ENCODE data around the gene SARS1.
"Not testable (repeated sequence)": the region's sequence is repeated elsewhere in the genome, so short reads cannot be mapped to it uniquely, and the experiment has no call there.

SARS1 gene

DNA sequence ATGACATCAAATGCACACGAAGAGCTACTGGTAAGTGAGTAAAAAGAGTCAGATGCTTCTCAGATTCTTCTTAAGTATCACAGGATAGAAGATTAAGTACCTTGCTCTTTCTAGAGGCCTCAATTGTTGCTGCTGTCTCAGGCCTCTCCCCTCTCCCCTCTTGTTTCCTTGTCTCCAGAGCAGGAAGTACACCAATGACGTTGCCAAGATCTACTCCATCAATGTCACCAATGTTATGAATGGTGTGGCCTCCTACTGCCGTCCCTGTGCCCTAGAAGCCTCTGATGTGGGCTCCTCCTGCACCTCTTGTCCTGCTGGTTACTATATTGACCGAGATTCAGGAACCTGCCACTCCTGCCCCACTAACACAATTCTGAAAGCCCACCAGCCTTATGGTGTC is 21.3 kb upstream of the SARS1 start:
- DNase-seq (ENCODE audit: low spot score) = no peak

DNA sequence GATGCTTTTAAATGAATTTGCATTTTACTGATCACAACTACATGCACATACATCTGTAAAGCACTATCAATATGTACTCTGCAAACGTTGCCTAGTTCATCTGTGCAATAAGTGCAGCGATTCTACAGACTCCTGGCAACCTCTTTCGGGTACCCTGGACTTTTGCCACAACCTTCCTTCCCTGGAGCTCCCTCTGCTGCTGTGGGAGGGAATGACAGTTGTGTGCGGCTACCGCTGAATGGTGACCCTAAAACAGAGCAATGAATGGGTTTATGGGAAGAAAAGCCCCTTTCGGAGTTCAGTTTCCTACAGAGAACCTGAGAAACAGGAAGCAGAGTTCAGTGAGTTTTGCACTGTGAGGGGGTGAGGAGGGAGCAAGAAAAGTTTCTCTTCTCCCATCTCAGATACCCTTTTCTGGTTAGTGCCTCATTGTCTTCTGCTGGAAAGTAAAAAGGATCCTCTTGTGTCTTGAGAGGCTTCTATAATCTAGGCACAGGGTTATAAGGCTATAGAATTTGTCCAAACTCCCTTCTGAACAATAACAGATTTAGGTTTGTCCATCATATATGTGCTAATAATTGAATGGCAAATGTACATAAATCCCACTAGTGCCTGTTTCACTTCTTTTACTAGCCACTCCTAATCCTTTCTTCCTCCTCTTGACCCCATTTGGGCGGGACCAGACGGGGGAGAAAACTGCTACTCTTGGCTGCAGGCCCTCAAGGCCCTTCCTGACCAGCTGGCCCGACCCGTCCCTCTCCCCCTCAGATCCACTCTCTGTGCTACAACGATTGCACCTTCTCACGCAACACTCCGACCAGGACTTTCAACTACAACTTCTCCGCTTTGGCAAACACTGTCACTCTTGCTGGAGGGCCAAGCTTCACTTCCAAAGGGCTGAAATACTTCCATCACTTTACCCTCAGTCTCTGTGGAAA is 19.8 kb upstream of the SARS1 start:
- DNase-seq (ENCODE audit: low spot score) = no peak

DNA sequence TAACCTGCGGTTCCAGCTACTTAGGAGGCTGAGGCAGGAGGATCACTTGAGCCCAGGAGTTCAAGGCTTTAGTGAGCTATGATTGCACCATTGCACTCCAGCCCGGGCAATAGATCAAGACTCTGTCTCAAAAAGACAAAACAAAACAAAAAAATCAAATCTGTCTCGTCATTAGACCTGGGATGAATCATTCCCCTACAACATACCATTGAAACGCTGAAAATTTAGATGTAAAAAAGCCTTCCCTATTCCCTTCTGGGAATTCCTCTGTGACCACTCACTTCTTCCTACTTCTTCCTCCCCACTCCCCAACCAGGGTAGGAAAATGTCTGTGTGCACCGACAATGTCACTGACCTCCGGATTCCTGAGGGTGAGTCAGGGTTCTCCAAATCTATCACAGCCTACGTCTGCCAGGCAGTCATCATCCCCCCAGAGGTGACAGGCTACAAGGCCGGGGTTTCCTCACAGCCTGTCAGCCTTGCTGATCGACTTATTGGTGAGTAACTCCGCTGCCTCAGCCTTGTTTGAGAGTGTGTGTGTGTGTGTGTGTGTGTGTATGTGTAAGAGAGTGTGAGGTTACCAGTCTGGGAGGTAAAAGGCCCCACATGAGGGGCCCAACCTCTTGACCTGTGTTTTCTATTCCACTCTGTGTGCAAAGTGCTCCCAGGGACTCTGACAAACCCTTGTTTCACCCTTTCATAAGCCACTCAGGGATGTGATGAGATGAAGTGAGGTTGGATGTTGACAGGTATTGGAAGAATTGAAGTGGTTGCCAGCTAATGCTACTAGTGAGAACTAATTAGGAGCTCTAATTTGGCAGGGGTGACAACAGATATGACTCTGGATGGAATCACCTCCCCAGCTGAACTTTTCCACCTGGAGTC is 16.3 kb upstream of the SARS1 start:
- peak; percentile 34 for DNase-seq (ENCODE audit: low spot score)

DNA sequence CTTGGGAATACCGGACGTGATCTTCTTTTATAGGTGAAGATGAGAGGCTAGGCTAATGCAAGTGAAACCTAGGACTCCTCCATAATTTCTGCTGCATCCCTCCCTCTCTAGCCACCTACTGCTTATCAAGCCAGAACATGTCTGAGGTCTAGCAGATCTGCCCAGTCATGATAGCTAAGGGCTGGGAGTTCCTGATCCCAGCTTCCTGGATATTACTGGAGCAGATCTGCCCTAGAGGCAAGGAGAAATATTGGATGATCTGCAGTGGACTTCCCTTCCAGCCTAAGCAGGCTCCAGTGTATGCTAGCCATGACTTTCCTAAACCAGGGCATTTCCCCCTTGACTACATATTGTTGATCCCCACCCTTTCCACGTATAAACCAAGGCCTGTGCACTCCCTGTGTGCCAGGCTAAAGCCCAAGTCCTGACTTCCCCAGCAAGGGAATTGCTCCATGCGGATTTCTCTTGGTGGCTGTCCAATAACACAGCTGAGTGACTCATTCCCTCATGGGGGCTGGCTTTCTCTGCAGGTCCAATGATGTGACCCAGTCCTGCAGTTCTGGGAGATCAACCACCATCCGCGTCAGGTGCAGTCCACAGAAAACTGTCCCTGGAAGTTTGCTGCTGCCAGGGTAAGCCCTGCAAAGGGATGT is 15.5 kb upstream of the SARS1 start:
- no peak for DNase-seq (ENCODE audit: low spot score)

DNA sequence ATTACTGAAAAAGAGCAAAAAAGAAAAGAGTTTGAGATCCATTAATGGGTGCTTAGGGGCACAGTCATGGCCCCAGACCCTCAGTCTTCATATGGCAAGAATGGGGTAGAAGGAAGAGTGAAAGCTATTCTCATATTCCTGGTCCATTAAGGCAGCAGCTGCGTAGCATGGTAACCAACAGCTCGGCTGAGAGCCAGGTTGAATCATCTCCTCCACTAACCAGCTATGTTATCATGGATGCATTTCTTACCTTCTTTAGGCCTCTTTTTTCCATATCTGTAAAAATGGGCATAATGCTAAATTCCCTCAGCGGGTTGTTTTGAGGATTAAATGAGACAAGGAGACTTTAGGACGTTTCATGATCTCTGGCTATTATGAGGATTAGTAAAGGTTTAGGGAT is 15.0 kb upstream of the SARS1 start:
- DNase-seq (ENCODE audit: low spot score) = no peak

DNA sequence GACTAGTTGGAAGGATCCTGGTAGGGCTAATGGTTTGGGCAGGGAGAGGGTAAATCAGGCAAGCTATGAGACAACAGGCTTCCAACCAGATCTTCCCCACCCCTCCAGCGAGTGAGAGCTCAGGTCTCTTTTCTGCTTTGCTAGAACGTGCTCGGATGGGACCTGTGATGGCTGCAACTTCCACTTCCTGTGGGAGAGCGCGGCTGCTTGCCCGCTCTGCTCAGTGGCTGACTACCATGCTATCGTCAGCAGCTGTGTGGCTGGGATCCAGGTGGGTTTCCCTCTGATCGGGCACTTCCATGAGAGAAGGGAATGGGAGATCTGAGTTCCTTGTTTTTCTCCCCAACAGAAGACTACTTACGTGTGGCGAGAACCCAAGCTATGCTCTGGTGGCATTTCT is 14.0 kb upstream of the SARS1 start:
- no peak for DNase-seq (ENCODE audit: low spot score)

DNA sequence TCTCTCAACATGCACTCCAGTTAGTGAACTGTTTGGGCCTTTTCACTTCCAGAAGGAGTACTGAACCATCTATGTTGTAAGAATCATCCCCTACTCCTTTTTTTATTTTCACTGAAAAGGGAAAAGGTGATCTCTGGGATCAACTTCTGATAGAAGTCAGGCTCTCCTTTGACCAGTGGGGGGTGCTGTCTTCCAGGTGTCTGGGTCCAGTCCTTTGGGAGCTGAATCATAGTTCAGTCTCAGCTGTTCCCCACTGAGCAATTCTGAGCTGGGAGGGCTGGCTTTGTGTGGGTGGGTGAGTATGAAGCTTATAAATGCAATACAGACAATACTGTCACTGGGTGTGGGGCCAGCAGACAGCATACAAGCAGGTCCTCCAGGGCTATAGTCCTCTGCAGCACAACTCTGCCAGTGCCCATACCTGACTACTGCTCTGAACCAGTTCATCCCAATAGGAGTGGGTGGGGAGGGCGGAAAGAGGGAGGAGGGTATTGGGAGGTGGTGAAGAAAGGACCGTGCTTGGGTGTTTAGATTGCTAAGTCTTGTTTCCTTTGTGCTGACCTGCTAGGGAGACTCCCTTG is 12.5 kb upstream of the SARS1 start:
- DNase-seq (ENCODE audit: low spot score) = no peak

DNA sequence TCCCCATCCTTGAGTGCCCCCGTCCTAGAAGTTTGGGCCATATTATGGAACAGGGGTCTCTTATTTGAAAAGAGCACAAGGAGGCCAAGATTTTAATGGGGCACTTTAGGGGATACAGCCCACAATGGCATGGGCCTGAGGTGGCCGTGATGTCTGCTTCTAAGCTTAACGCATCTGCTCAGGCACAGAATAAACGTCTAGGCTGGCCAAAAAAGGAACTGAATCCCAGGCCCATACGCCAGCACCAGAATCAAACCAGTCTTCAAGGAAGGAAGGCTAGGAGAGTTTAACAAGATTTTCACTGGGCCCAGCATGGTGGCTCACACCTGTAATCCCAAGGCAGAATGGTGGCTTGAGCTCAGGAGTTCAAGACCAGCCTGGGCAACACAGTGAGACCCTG is 9.2 kb upstream of the SARS1 start:
- DNase-seq (ENCODE audit: low spot score) = no peak

DNA sequence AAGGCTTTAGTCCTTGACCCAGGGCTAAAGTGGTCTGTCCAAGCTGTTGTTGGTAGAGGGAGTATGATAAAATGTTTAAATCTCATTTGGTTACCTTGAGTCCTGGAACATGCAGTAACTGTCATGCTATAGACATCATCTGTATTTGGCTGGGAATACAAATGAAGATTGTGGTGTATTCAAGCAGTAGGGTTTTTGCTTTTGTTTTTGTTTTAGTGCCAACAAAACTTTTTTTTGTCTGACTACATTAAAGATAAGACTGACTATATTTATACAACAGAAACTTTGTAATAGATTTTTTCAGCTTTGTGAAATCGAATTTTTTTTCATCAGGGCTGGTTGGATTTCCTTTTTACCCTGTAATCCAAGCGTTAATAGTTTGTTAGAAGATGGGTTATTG is 7.4 kb upstream of the SARS1 start:
- no peak for DNase-seq (ENCODE audit: low spot score)

DNA sequence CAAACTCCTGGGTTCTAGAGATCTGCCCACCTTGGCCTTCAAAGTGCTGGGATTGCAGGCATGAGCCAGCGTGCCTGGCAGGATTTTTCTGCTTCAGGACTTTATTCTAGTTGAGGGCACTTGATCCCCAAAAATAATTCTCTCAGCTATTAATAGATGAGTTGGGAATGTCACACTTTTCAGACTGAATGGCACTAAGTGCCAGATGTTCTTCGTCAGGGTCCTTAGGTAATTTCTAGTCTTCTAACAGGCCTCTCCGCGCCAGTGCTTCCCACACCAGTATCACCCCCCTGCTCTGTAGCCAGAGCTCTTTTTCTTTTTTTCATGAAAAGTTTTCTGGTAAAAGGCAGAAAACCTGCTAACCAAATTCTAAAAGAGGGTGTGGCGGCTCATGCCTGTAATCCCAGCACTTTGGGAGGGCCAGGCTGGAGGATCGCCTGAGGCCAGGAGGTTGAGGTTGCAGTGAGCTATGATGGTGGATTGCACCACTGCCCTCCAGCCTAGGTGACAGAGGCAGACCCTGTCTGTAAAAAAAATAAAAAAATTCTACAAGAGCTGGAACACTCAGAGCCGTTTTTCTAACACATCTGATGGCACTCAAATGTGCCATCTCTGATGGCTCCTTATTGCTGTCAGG is 6.1 kb upstream of the SARS1 start:
- no peak for DNase-seq (ENCODE audit: low spot score)

DNA sequence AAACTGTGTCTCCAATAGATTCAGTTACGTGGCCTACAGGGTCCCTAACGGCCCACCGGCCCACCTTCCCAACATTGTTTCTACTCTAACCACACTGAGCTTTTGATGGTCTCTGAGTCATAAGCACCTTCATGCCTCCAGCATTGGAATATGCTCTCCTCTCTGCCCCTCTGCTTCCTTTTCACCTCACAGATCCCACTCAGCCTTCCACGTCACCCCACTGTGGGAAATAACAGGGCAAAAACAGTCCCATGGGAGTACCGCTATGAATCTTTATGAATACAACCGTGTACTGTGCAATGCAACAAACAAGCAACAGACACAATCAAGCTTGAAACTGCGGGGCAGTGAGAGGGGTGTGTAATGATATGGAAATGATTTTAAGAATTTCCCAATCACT is 5.3 kb upstream of the SARS1 start:
- no peak for DNase-seq (ENCODE audit: low spot score)

DNA sequence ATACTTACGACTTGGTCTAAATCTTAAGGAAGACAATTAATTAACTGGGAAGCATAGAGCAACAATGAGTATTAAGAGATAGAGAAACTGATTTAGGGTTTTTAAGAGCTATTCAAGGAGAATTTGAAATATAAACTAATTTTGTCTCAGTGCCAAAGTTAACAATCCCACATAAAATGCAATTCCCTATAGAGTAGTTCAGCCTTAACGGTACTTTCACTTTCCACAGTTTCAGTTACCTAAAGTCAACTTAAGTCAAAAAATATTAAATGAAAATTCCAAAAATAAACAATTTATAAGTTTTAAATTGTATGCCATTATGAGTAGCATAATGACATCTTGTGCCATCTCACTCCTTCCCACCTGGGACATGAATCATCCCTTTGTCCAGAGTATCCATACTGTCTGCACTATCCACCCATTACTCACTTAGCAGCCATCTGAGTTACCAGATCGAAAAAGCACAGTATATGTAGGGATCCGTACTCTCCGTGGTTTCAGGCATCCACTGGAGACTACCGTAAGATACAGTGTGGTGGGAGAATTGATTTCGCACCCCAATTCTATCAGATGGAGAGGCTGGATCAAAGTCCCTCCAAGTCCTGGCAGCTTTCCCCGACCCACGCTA is 4.8 kb upstream of the SARS1 start:
- no peak for DNase-seq (ENCODE audit: low spot score)

DNA sequence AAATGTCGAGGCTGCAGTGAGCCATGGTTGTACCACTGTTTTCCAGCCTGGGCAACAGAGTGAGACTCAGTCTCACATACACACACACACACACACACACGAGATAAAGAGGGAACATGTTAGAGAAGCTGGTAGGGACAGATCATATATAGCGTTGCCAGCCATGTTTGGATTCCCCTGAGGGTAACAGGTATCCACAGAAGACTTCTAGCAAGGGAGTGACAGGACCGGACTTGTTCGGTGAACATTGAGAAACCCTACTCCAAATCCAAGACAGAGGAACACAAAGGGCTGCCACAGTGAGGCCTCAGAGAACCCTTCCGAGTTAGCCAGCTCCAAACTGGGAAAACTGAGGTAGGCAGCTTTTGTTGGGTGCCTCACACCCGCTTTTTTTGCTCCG is 3.7 kb upstream of the SARS1 start:
- no peak for DNase-seq (ENCODE audit: low spot score)

DNA sequence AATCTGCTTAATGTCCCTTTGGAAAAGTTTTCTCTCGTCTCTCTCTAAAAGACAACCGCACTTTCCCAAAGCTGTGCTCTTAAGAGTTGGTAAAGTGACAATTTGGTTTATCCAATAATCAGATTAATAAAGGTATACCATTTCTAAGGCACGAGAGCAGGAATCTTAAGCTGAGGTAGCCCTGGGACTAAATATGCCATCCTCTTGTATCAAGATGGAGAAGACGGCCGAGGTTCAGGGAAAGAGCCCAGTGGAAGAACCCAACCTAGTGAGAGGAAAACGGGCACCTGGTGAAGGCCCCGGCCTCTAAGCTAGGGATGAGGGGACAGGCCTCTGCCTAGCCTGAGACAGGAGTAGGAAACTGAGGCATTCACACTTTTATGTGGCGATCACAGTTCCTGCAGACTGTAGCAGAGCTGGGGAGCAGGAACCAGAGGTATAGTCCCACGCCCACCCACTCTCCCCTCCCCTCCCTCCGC is 334 bp upstream of the SARS1 start:
- no peak for DNase-seq (ENCODE audit: low spot score)

DNA sequence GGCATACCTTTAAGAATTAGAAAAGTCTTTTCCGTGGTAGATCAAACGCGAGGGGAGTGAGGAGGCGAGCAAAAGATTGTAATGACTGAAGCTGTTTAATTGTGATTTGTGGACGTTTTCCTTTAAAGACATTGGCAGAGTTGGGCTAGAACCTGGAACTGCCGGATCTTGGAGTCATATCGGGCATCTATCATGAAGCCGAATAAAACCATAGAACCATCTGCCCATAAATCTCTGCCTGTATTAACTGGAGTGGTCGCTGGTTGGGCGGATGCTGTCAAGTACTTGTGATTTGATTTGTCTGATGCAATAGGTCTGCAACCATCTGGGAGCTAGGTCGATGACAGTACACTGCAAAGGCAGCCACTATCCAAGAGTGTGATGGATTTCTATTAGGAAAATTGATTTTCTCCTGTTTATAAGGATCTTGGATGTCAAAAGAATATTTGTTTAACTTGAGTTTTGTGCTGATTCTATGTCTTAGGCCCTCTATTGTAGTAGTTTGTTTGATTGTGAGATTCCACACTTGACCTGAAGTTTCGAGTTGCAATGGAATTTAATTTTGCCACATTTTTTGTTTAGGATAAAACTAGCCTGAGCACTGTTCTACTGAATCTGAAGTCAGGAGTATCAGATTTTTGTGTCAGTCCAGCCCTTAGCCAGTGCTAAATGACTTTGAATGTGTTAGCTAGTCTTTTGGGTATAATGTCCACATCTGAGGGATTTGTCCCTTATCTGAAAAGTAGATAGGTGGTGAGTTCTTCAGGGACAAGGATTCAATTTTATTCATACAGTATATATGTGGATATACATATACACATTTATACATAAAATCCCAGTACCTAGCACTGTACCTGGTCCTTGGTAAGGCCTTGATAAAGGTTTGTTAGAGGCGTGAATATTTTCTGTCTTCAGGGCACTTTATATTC is 1.2 kb downstream of the SARS1 start:
- DNase-seq (ENCODE audit: low spot score) = peak; percentile 90

DNA sequence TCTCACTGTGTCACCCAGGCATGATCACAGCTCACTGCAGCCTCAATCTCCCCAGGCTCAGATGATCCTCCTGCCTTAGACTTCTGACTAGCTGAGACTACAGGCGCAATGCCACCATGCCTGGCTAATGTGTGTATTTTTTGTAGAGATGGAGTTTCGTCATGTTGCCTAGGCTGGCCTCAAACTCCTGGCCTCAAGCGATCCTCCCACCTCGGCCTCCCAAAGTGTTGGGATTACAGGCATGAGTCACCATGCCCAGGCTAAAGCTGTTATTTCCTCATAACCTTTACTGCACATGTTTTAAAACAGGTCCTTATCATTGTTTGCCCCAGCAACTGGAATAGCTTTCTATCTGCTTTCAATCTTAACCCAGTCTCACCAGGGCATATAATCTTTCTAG is 2.9 kb downstream of the SARS1 start:
- DNase-seq (ENCODE audit: low spot score) = no peak

DNA sequence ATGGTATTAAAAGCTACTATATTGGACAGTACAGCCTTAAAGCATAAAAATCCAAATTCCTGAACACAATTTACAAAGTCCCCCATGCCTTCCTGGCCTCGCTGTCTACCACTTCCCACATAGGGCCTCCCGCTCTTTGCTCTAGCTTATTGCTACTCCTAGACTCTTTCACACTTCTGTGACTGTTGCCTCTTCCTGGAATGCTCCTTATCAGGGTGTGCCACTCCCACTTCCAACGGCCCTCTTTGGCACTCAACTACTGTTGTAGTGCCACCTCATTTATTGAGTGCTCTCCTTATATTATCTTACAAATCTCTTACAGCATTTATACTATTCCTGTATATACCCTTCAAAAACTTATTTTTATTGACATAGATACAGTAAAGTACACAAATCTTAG is 4.8 kb downstream of the SARS1 start:
- peak; percentile 43 for DNase-seq (ENCODE audit: low spot score)

DNA sequence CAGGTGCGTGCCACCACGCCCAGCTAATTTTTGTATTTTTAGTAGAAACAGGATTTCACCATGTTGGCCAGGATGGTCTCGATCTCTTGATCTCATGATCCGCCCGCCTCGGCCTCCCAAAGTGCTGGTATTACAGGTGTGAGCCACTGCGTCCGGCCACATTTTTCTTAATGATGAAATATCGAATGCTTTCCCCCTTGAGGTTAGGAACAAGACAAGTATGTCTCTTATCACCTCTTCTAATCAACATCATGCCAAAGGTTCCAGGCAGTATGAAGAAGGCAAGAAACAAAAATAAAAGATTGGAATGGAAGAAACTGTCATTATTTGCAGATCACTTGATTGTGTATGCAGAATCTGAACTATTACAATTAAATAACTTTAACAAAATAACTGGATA is 7.5 kb downstream of the SARS1 start:
- DNase-seq (ENCODE audit: low spot score) = not testable (repeated sequence)

DNA sequence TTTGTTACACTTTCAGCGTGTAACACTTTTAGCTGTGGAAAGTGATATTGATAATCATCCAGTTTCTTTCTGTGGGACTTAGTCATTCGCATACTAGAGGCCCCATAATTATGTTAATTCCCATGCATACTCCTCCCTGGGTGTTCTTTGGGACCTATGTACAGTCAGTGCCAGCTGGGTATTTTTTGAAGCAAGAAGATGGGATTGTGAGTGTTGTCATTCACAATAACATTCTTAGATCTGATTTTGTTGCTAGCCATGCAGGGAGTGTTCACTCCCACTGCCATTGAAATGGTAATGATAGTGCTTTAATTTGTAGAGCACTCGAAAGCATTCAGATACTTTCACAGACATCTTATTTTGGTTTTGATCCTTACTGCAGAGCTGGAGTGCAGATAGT is 11.6 kb downstream of the SARS1 start:
- DNase-seq (ENCODE audit: low spot score) = no peak

All from LoVo (cell line).